Testis (tissue), 5 donors: ENCODE measurements around the gene PEX11A. TPM values are rescaled to one million over a fixed set of nuclear protein-coding genes. Genes with fewer than 3 reads are reported as not detected.
A peak's percentile ranks its signal among the peaks of the same experiment; 100 is the strongest.

ENCODE experiments used
- DNase-seq: peaks from one replicate; pipeline ENCODE4 v3.0.0-alpha.2; 2019
- H3K27ac ChIP-seq, 2 donors: fragments of 200-600 bp; sonication (generic); one replicate each; pipeline ENCODE4 v1.5.1; 2019
- H3K27me3 ChIP-seq: fragments of 200-600 bp; sonication (generic); one replicate; pipeline ENCODE4 v1.5.1; 2019
- H3K36me3 ChIP-seq: fragments of 200-600 bp; sonication (generic); one replicate; pipeline ENCODE4 v1.5.1; 2017; ENCODE audit warnings: low read depth; ENCODE audit errors: missing control alignments
- H3K4me1 ChIP-seq: fragments of 200-600 bp; sonication (generic); one replicate; pipeline ENCODE4 v1.5.1; 2019
- H3K4me3 ChIP-seq, 2 donors: fragments of 200-600 bp; sonication (generic); one replicate each; pipeline ENCODE4 v1.5.1; 2017 to 2019
- H3K9me3 ChIP-seq: fragments of 200-600 bp; sonication (generic); one replicate; pipeline ENCODE4 v1.5.1; 2017
- POLR2A ChIP-seq: fragments of 450-650 bp; IDR thresholded peaks from one replicate; pipeline ENCODE4 v1.6.1; 2017; ENCODE audit warnings: antibody characterized with exemption, mild to moderate bottlenecking, moderate library complexity
- WGBS, 2 donors: methylation state at CpG; one replicate each; pipeline ENCODE4 v1.1.5; 2018; 5-methylcytosine and 5-hydroxymethylcytosine counted together
- intact Hi-C: fragments of 100-400 bp; cut with DNase I; formaldehyde crosslinking; loops from one replicate; pipeline ENCODE4 v1.15.1; 2023; ENCODE audit warnings: low total_unique reads
- long read RNA-seq, 2 donors: transcript quantifications; one replicate each; lab custom pipeline, GENCODE V29; 2026
- polyA plus RNA-seq: library from polyadenylated mRNA; stranded (reverse); fragments of 350-450 nt; fragmentation: Illumina TruSeq; extraction: RNeasy Lipid Tissue Mini Kit (QIAGEN cat#74804); gene quantifications from one replicate; pipeline ENCODE4 v1.2.3, GENCODE V29; 2014; ENCODE audit warnings: low read depth, low replicate concordance; ENCODE audit not compliant: insufficient read depth
- total RNA-seq, 2 donors: library from RNA; depleted of rRNA; stranded (reverse); fragments of >200 nt; gene quantifications; one replicate each; pipeline ENCODE4 v1.2.3, GENCODE V29; 2016
- TF ChIP-seq, protein P1 (sequence below), 3 experiments: fragments of 450-650 bp in 2 of 3; fragments of 200-600 bp in 1 of 3; sonication (generic) in 1 of 3; IDR thresholded peaks; one replicate each; pipeline ENCODE4 v1.5.1; 2016 to 2019; ENCODE audit warnings: antibody characterized with exemption in 3 of 3, mild to moderate bottlenecking in 2 of 3, moderate library complexity in 1 of 3

The PEX11A gene
- 10 to 100 TPM; 12.3 to 15.0 TPM for total RNA-seq
- polyA plus RNA-seq, result 31.8 TPM
- long read RNA-seq, donor 1, partial matches to known transcripts, result 0 of 3 reads
- long read RNA-seq, donor 1, other reads (novel, unspliced or antisense), result 0 of 3 reads
- long read RNA-seq, donor 2, partial matches to known transcripts, result 0 of 5 reads
- long read RNA-seq, donor 2, other reads (novel, unspliced or antisense), result 0 of 5 reads

DNA sequence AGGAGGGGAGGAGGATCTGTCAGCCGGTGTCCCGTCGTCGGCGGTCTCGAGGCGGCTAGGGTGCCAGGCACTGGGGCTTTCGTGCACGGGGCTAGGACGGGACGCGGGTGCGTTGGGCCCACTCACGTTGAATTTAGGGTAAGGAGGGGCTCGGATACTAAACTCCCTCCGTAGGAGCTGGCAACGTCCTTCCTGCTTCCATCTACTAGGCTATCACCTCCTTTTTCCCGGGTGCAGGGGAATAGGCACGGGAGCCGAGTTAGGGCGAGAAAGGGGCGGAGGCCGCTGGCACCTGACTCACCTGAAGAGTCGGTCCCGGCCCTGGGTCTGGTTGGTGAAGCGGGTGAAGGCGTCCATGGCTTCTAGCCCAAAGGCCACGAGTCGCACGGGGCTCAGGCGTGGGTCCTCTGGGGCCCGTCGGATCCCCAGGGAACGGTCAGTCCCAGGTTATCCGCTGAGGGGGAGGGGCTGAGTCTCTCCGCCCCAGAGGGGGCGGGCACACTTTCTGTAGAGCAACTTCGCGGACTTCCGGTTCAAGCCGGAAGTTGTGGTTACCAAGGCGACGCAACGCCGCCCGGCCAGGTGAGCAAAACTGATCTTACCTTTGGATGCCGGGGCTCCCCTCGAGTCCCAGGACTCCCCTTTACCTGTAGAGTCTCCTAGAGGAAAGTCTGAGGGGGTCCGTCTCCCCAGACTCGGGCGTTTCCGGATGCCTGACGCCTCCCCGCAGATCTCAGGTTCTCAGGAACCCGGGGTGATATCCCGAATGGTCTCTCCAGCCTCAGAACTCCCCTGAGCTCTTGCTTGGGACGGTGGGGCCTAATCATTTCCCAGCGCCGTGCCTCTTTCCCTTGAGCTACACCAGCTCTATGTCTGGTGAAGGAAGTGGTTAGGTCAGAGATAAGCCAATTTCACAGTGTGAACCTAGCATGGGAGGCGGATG lies at the start of gene PEX11A, which contains the start of gene WDR93:
Gene PEX11A (minus strand): TSS at position 479 of the 943 bp plus-strand sequence. CDS start 122 bp downstream, at position 357.
Gene WDR93 (plus strand): TSS at position 536 of the 943 bp plus-strand sequence. CDS start 10,936 bp downstream, outside the sequence.
- Histone ChIP-seq H3K27ac (peak within 1 kb of the TSS; percentile 44 to 51), H3K4me1 (no peaks in the 10 kb centered on the region), H3K9me3 (no peaks in the 10 kb centered on the region), H3K27me3 (no peaks in the 10 kb centered on the region), H3K36me3 (no peaks in the 10 kb centered on the region), H3K4me3 (peak within 1 kb of the TSS; percentile 71 to 90)
- intact Hi-C loops, result no loop called here
- 2% methylated on average over 34 to 60 of the region's 60 CpGs for WGBS, 2 donors
- TF ChIP-seq, protein P1, sequence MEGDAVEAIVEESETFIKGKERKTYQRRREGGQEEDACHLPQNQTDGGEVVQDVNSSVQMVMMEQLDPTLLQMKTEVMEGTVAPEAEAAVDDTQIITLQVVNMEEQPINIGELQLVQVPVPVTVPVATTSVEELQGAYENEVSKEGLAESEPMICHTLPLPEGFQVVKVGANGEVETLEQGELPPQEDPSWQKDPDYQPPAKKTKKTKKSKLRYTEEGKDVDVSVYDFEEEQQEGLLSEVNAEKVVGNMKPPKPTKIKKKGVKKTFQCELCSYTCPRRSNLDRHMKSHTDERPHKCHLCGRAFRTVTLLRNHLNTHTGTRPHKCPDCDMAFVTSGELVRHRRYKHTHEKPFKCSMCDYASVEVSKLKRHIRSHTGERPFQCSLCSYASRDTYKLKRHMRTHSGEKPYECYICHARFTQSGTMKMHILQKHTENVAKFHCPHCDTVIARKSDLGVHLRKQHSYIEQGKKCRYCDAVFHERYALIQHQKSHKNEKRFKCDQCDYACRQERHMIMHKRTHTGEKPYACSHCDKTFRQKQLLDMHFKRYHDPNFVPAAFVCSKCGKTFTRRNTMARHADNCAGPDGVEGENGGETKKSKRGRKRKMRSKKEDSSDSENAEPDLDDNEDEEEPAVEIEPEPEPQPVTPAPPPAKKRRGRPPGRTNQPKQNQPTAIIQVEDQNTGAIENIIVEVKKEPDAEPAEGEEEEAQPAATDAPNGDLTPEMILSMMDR (IDR thresholded peaks at IDR 0.05), result no peak
- no peak for TF ChIP-seq POLR2A
- peak; percentile 92 for DNase-seq

DNA sequence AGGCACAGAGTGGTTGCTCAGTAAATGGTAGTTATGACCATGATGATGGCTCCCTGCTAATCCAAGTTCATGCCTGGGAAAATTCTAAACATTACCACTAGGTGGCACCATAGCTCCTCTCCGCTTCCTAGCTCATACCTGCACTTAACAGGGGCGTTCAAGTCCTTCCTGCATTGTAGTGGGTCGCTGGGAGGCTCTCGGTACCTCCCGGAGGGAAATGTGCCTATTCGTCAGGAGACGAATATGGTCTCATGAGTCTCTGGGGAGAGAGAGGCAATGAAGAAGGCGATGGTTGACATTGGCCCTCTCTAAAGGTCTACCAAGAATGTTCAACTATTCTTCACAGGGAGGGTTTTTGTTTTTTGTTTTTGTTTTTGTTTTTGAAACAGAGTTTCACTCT lies 49.6 kb upstream of the PEX11A start:
- WGBS, 2 donors, result 14 to 18% methylated on average over 8 of the region's 8 CpGs
- Histone ChIP-seq H3K4me3 (no peak overlapping the region), H3K27me3 (no peaks in the 10 kb centered on the region), H3K9me3 (no peaks in the 10 kb centered on the region), H3K27ac (no peak overlapping the region), H3K4me1 (peaks cover 3% of the 10 kb centered on the region), H3K36me3 (no peaks in the 10 kb centered on the region)
- DNase-seq, result peak; percentile 73
- intact Hi-C loops, result no loop called here
- TF ChIP-seq POLR2A, result no peak
- TF ChIP-seq, protein P1 (IDR thresholded peaks at IDR 0.05), result peak; percentile 79 to 97 (median 91)

- H3K36me3 ChIP-seq, result no peaks in the 10 kb centered on the region
- H3K27me3 ChIP-seq, result no peaks in the 10 kb centered on the region
- H3K9me3 ChIP-seq, result no peaks in the 10 kb centered on the region
- WGBS, 2 donors, result 61 to 67% methylated on average over 4 of the region's 4 CpGs
- H3K4me3 ChIP-seq, result no peak overlapping the region
- H3K27ac ChIP-seq, result no peak overlapping the region
- TF ChIP-seq POLR2A, result no peak
- TF ChIP-seq, protein P1 (IDR thresholded peaks at IDR 0.05), result no peak
- intact Hi-C loops, result loop anchor here (10.0 kb wide), 2 partner anchors 91 to 339 kb away; no protein-coding TSS in a partner anchor
- peaks cover 3% of the 10 kb centered on the region for H3K4me1 ChIP-seq
- DNase-seq, result no peak
These were observed 45.2 kb upstream of the PEX11A start for GRCh38 chr15:89735773-89736172.

- Histone ChIP-seq H3K4me1 (no peaks in the 10 kb centered on the region), H3K27me3 (no peaks in the 10 kb centered on the region), H3K36me3 (no peaks in the 10 kb centered on the region), H3K4me3 (no peak overlapping the region), H3K9me3 (no peaks in the 10 kb centered on the region), H3K27ac (no peak overlapping the region)
- intact Hi-C loops, result loop anchor here (10.0 kb wide), 2 partner anchors 88 to 342 kb away; no protein-coding TSS in a partner anchor
- no peak for DNase-seq
- WGBS, 2 donors, result 55 to 62% methylated on average over 8 of the region's 8 CpGs
- TF ChIP-seq POLR2A, result no peak
- TF ChIP-seq, protein P1 (IDR thresholded peaks at IDR 0.05), result no peak
These were observed 42.1 kb upstream of the PEX11A start for GRCh38 chr15:89732451-89733172.
